Measurements from ENCODE around the gene C2CD4D. TPM values are rescaled to one million over a fixed set of nuclear protein-coding genes. Genes with fewer than 3 reads are reported as not detected.
A peak's percentile ranks its signal among the peaks of the same experiment; 100 is the strongest.
"Not testable (repeated sequence)": the region's sequence is repeated elsewhere in the genome, so short reads cannot be mapped to it uniquely, and the experiment has no call there.

C2CD4D gene
- total RNA-seq, 1 donor from 2014 or later, result not detected

GRCh38 chr1:151858886-151859665 lies 19.5 kb upstream of the C2CD4D start:
- no peak for DNase-seq

- DNase-seq, result no peak
Observed at GRCh38 chr1:151858030-151858746, 18.6 kb upstream of the C2CD4D start.

- no peak for DNase-seq
Observed at GRCh38 chr1:151855933-151856332, 16.3 kb upstream of the C2CD4D start.

DNA sequence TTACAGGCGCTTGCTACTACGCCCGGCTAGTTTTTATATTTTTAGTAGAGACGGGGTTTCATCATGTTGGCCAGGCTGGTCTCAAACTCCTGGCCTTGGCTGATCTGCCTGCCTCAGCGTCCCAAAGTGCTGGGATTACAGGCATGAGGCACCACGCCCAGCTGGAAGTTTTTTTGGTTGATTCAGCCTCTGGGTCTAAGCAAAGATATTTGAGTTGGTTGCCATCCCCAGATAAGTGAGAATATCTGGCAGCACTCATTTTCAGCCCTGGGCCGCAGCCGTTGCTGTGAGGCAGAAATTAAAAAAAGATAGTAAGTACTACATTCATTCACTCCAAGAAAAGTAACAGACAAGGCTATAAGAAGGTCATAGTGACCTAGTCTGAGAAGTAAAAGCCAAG lies 15.9 kb upstream of the C2CD4D start:
- not testable (repeated sequence) for DNase-seq

GRCh38 chr1:151854658-151855057 lies 15.0 kb upstream of the C2CD4D start:
- no peak for DNase-seq

DNA sequence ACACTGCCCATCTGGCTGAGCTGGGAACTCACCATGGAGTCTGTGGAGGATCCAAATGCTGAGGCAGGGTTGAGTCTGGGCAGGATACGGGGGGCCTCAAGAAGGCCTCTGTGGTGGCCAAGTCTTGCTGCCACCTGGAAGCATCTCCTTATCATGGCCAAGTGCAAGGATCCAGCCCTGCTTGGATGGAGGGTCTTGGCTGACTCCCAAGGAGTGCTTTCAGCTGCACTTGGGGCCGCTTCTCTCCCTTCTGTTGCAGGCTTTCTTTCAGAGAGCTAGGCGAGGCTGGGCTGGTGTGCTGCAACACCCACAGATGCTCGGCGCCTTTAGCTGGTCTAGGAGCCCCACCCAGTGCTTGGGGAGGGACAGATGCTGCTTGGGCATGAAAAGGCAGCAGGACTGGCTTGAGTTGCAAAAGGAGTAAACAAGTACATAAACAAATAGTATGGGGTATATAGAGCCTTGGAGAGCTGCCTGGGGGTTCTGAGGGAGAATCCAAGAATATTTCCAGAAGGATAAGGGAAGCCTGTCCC lies 13.9 kb upstream of the C2CD4D start, which contains the start of gene THEM5:
TSS of gene THEM5 (minus strand) at position 302 of the 533 bp plus-strand sequence. CDS start at position 155, 147 bp downstream.
- DNase-seq, result no peak

- DNase-seq, result no peak
Observed at GRCh38 chr1:151852733-151853132, 13.1 kb upstream of the C2CD4D start.

GRCh38 chr1:151851886-151852285 lies 12.3 kb upstream of the C2CD4D start:
- DNase-seq, result no peak

DNA sequence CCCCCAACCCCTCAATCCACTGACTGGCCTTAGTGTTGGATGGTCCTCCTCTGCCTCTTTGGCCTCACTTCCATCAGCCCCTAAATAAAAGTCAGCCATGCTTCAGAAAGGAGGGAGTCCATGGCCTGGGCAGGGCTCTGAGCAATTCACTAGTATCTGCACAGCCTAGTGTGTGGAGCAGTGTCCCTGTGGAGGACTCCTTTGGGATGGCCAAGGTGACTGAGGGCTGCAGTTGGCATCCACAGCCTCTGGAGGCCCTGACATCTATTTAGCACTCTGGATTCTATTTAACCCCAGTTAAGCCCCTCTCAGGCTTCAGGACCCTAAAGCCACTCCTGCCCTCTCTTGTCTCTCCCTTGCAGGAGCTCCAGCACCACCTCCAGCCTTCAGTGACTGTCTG lies 10.3 kb upstream of the C2CD4D start:
- DNase-seq, result no peak

DNA sequence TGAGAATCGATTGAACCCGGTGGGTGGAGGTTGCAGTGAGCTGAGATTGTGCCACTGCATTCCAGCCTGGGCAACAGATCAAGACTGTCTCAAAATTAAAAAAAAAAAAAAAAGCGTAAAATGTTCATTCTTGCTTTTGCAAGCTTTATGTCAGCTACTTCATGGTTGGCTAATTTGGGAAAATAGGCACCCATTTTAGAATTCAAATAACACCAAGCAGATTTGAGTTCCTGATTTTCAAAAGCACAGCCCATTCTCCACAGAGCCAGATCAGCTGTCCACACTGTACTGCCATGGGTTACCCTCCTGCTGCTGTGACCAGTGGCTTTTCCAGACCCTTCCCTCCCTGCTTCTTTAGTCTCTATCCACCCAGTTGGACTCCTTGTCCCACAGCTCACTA lies 9.5 kb upstream of the C2CD4D start:
- no peak for DNase-seq

DNA sequence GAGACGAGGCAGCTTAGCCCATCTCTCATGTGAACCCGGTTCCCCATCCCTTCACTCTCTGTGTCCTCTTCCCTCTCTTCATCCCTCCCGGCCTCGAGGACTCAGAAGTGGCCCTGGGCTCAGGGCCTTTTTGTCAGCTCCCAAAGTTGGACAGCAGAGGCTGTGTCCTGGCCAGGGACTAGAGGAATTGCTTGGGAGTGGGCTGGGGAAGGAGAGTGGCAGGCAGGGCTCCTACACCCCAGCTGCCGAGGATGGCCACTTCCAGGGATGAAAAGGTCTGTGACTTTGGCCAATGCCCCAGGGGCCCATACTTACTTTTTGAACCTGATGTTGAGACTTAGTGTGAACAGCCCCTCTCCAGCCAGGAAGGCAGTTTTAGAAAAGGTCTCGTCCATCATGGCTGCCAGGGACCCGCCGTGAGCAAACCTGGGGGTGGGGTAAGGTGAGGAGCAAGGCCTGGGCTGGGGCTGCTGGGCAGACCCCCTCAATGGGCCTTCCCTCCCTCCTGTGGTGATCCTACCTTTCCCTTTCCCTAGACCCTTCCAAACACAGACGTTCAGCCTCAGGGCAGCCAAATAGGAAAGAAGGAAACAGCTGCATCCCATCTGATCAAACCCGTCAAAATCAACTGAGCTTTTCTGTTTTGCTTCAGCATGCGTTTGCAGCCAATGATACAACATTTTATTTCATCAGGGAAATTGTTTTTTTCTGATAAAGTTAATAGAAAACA lies 8.4 kb upstream of the C2CD4D start:
- peak; percentile 66 for DNase-seq

DNA sequence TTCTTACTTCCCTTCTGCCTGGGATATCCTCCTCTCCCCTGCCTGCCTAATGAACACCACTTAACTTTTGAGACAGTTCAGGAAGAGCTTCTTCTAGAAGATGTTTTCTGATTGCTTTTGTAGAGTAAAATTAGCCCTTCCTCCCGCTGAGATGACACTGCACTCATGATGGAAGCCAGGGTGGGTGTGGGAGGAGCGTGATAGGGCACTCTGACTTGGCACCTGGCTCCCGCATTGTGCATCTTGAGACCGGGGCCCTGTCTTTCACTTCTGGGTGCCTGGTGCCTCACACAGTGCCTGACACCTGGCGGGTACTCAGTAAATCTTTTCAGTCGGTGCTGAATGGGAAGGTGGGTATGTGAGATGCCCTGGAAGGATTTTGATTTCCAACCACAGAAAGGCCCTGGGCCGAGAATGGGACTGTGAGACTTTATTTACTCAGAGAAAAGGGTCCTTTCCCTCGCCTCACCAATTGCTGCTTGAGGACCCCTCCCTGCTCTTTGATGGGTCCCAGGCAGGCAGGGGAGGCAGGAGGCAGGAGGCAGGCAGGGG lies 7.1 kb upstream of the C2CD4D start:
- DNase-seq, result no peak

- DNase-seq, result no peak
Observed at GRCh38 chr1:151846062-151846568, 6.5 kb upstream of the C2CD4D start.

- DNase-seq, result no peak
Observed at GRCh38 chr1:151843398-151843797, 3.8 kb upstream of the C2CD4D start.

DNA sequence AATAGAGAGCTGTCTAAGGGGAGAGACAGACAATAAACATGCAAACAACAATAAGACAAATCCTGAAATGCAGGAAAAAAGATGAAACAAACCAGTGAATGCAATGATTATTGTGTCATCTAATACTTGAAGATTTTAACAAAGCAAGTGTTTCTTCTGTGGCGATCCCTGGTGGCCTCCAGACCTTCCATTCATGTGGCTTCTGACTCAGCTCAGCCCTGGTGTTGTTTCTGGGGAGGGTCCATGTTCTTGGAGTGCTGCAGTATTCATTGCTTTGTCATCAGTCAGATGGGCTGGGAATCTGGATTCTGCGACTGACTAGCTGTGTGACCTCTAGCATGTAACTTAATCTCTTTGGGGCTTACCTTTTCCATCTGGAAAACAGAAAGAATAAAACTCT lies 1.5 kb upstream of the C2CD4D start:
- DNase-seq, result no peak

- DNase-seq, result no peak
Observed at GRCh38 chr1:151840421-151840820, 801 bp upstream of the C2CD4D start.

DNA sequence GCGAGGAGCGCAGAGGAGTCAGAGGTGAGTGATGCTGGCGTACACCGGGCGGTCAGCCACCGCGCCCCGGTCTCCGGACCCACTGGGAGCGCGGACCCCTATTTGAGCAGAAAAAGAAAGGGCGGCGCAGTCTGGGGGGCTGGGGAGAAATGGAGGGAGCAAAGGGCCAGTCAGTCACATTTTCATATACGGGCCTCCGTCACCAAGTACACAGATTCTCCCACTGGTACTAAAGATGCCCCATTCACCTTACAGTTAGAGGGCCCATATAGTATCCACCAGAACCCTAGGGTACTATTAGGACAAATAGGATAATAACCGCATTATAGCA lies 573 bp downstream of the C2CD4D start:
- DNase-seq, result no peak

GRCh38 chr1:151838222-151839081 lies 1.2 kb downstream of the C2CD4D start:
- DNase-seq, result peak; percentile 40

DNA sequence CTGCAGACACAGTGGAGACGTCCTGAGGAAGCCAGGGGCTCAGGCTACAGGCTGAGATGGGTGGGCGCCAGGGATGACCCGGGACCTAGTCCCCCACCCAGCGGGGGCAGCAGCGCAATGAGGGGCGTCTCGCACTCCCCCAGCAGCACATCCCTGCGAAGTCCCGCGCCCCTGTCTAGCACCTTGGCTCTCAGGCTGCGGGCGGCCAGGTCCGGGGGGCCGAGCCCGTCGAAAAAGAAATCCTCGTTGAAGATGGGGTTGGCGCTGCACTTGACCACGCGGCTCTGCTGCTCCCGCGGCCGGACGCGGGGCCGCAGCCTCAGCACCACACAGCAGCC lies 1.8 kb downstream of the C2CD4D start:
- no peak for DNase-seq

DNA sequence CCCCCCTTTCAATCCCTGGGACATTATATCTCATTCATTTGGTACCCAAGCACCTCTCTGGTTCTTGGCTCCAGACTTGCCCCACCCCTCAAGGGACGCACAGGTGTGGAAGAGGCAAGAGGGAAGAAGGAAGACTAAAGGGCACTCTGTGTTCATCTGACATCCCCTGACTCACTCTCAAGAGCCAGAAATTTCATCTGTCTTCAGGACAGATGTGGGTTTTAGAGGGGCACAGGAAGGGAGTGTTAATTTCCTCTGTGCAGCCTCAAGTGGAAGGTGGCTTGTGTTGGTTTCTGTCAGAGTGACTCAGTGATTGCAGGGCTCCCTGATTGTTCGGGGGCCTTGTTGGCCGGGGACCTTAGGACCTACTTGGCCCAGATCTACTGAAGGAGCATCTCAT lies 2.4 kb downstream of the C2CD4D start:
- no peak for DNase-seq

DNA sequence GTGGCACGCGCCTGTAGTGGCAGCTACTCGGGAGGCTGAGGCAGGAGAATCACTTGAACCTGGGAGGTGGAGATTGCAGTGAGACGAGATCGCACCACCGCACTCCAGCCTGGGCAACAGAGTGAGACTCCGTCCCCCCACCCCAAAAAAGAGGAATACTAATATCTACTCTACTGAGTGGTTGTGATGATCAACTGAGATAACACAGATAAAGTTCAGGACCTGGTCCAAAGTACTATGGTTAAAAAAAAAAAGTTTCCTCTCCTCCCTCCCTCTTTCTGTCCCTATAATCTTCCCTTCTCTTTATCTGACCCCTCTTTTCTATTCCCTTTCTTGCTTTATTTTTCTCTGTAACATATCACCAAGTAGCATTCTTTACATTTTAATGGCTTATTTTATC lies 4.0 kb downstream of the C2CD4D start:
- no peak for DNase-seq

GRCh38 chr1:151834239-151834638 lies 5.4 kb downstream of the C2CD4D start:
- DNase-seq, result no peak
